GM12872 (cell line): ENCODE measurements around the gene PLA2G4B.

Experiments
- CTCF ChIP-seq: IDR thresholded peaks from 3 replicates; pipeline ENCODE4 v1.5.1; 2011; ENCODE audit warnings: low read depth, mild to moderate bottlenecking, low read length, moderate library complexity; ENCODE audit not compliant: insufficient read depth

The PLA2G4B gene

DNA sequence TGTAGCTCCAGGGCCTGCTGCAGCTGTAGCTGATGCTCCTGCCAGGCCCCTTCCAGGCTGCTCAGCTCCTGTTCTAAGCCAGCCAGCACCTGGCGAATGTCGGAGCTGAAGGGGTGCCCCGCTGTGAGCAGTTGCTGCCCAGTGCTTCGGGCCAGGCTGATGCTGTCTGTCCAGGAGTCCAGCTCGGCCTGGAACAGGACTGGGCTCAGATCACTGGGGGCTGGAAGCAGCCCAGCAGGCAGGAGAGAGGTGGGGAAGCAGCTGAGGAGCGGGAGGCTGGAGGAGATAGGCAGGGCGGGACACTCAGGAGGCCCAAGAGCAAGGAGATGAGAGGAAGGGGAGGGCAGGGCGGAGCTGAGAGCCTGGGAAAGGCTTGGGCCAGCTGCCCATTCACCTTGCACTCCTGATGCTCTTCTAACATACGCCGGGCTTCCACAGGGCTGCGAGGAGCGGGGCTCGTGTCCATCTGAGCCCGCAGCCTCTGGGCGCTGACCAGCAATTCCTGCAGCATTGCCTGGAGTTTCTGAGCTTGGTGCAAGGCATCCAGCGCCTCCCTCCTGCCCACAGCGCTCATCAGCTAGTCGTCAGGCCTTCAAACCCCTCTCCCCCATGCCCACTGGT, 23.2 kb downstream of the PLA2G4B start:
- TF ChIP-seq CTCF = no peak

DNA sequence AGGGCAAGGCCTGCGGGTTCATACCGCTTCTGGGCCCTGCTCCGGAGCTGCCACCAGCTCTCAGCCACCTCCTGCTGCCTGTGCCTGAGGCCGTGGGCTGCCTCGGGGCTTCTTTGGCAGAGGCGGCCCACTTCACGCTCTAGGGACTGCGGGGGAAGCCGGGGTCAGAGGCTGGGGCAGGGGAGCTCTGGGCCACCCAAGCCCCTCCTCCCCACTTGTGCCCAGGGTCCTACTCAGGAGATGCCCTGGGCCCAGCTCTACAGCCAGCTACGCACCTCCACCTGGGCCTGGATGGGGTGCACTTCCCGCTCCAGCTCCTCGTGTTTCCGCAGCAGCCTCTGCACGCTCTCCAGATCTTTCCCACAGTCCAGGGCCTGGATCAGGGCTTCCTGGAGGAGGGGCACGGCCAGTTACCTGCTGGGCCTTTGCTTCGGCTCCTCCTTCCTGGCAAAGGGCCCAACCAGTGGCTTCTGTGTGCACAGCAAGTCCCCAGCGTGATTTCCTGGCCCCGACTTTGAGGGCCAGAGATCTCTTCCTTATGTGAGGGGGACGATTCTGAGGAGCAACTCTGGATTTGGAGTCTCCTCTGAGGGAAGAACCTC, 24.0 kb downstream of the PLA2G4B start:
- no peak for TF ChIP-seq CTCF

- TF ChIP-seq CTCF = no peak
Measured at GRCh38 chr15:41865490-41866055, 26.9 kb downstream of the PLA2G4B start.

- no peak for TF ChIP-seq CTCF
Measured at GRCh38 chr15:41866263-41866703, 27.6 kb downstream of the PLA2G4B start.

- TF ChIP-seq CTCF = no peak
Measured at GRCh38 chr15:41866872-41867579, 28.4 kb downstream of the PLA2G4B start.

DNA sequence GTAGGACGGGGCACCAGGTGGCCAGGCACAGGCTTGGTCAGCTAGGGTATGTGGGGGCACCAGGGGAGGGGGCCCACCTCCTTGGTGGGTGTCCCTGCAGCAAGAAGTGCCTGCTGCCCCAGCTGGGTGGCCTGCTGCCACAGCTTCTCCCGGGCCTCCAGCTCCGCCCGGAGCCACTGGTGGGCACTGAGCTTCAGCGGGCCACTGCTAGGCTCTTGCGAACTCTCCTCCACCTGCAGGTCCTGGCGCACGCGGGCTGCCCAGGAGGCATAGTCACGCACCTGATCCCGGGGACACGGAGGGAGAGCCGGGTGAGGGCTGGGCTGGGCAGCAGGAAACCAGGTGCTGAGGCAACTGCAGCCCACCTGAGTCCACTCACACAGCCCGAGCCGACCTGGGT, 29.7 kb downstream of the PLA2G4B start:
- TF ChIP-seq CTCF = no peak

DNA sequence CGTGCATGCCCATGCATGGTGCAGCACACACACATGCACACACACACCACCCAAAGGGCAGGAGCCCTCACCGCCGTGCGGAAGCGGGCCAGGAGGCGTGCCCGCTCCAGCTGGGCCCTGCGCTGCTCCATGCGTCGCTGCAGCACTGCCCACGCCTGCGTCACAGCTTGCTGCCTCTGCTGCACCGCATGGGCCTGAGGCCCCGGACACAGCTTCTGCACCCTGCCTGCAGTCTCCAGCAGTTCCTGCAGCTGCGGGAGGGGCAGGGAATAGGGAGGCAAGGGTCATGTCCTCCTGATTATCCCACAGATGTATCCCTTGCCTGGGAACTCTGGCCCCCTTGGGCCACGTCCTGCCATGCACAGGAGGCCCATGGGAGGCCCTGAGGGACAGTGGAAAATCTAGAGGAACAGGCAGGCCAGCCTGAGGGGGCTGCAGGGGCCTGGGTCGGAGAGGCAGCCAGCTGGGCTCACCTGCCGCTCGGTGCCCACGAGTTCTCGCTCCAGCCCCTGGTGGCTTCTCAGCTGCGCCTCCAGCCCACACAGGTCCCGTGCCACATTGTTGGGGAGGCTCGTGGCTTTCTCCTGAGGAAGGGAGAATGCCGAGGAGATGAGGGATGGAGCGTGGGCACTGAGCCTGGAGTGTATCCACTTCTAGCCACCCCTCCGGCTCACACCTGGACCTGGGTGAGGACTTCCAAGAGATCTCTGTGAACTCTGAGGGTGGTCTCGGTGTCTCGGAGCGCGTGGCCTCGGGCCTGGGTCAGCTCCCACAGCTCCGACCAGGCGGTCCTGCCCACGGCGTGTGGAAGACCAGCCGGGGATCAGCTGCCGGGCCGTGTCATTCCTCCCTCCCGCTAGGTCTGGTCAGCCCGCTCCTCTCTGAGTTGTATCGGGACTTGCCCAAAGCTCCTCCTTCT, 31.4 kb downstream of the PLA2G4B start:
- no peak for TF ChIP-seq CTCF
